Fibroblast of lung (primary cell): Measurements from ENCODE around the gene FAM217A.

Source experiments
- EZH2 ChIP-seq: IDR thresholded peaks from 2 replicates; pipeline ENCODE4 v1.5.1; 2012; ENCODE audit warnings: low read length, control low read depth, mild to moderate bottlenecking; ENCODE audit errors: missing control alignments
- TF ChIP-seq, protein P1 (sequence below), 2 donors: IDR thresholded peaks in 1 of 2; conservative IDR thresholded peaks in 1 of 2; 1 replicate in 1 of 2; 2 replicates in 1 of 2; pipeline ENCODE4 v1.5.1; 2011 to 2012; ENCODE audit warnings: low read length in 2 of 2, control low read depth in 1 of 2, inconsistent platforms in 1 of 2, low read depth in 1 of 2, mild to moderate bottlenecking in 1 of 2

DNA sequence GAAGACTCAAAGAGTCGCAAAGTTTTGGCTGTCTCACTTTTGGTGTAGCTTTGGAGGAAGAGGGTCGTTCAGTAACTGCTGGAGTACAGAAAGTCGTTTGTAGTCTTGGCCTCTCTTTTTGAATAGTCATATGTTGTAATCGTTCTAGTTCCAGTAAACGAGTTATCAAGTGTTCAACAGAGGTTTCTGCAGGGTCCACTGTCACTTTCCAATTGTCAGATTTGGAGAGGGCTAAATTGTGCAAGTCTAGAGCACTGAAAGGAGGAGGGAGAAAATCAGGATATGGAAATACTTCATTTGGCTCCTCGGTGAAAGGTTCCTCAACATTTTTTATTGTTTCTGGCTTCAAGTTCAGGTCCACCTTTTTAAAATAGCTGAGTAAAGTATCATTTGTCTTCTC is 9.7 kb downstream of the FAM217A start:
- TF ChIP-seq, protein P1, sequence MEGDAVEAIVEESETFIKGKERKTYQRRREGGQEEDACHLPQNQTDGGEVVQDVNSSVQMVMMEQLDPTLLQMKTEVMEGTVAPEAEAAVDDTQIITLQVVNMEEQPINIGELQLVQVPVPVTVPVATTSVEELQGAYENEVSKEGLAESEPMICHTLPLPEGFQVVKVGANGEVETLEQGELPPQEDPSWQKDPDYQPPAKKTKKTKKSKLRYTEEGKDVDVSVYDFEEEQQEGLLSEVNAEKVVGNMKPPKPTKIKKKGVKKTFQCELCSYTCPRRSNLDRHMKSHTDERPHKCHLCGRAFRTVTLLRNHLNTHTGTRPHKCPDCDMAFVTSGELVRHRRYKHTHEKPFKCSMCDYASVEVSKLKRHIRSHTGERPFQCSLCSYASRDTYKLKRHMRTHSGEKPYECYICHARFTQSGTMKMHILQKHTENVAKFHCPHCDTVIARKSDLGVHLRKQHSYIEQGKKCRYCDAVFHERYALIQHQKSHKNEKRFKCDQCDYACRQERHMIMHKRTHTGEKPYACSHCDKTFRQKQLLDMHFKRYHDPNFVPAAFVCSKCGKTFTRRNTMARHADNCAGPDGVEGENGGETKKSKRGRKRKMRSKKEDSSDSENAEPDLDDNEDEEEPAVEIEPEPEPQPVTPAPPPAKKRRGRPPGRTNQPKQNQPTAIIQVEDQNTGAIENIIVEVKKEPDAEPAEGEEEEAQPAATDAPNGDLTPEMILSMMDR (conservative IDR thresholded peaks at IDR 0.05 in 1 of 2, IDR thresholded peaks at IDR 0.05 in 1 of 2; ENCODE audit: low read depth in 1 of 2, low read length in 2 of 2) = no peak
- no peak for TF ChIP-seq EZH2
